GM21515 (cell line): Measurements from ENCODE around the gene RPA1.

Experiments
- ATAC-seq: cut with Tn5 transposase; IDR thresholded peaks from one replicate; pipeline ENCODE4 v1.9.1; 2021; ENCODE audit not compliant: unreplicated experiment

RPA1 gene

GRCh38 chr17:1907216-1907631, 77.4 kb downstream of the RPA1 start:
- no peak for ATAC-seq

GRCh38 chr17:1907909-1908698, 78.3 kb downstream of the RPA1 start:
- no peak for ATAC-seq

GRCh38 chr17:1908699-1909309, 79.0 kb downstream of the RPA1 start:
- ATAC-seq, result no peak

- no peak for ATAC-seq
These were observed 80.2 kb downstream of the RPA1 start for GRCh38 chr17:1909985-1910384.

- ATAC-seq, result no peak
These were observed 82.3 kb downstream of the RPA1 start for GRCh38 chr17:1912146-1912545.

GRCh38 chr17:1913702-1914101, 83.9 kb downstream of the RPA1 start:
- no peak for ATAC-seq

GRCh38 chr17:1914661-1915083, 84.9 kb downstream of the RPA1 start:
- ATAC-seq, result no peak

- no peak for ATAC-seq
These were observed 86.1 kb downstream of the RPA1 start for GRCh38 chr17:1915889-1916288.

- ATAC-seq, result no peak
These were observed 86.5 kb downstream of the RPA1 start for GRCh38 chr17:1916316-1916715.

- ATAC-seq, result no peak
These were observed 87.3 kb downstream of the RPA1 start for GRCh38 chr17:1916963-1917715.

GRCh38 chr17:1918346-1919162, 88.7 kb downstream of the RPA1 start:
- no peak for ATAC-seq

GRCh38 chr17:1919201-1919600, 89.4 kb downstream of the RPA1 start:
- ATAC-seq, result no peak

- no peak for ATAC-seq
These were observed 91.1 kb downstream of the RPA1 start for GRCh38 chr17:1920948-1921351.

GRCh38 chr17:1928976-1929375, 99.2 kb downstream of the RPA1 start:
- ATAC-seq, result no peak

GRCh38 chr17:1930337-1930645, 100.5 kb downstream of the RPA1 start:
- no peak for ATAC-seq

- no peak for ATAC-seq
These were observed 102.2 kb downstream of the RPA1 start for GRCh38 chr17:1931844-1932579.

GRCh38 chr17:1933875-1934715, 104.3 kb downstream of the RPA1 start:
- ATAC-seq, result no peak

- no peak for ATAC-seq
These were observed 105.1 kb downstream of the RPA1 start for GRCh38 chr17:1934901-1935300.

- ATAC-seq, result no peak
These were observed 107.0 kb downstream of the RPA1 start for GRCh38 chr17:1936766-1937165.

GRCh38 chr17:1937461-1937860, 107.7 kb downstream of the RPA1 start:
- ATAC-seq, result no peak
